Left renal pelvis (tissue), 4 donors: ENCODE data around the gene NRBP1. TPM values are rescaled to one million over a fixed set of nuclear protein-coding genes. Genes with fewer than 3 reads are reported as not detected.
A peak's percentile ranks its signal among the peaks of the same experiment; 100 is the strongest.
"Not testable (repeated sequence)": the region's sequence is repeated elsewhere in the genome, so short reads cannot be mapped to it uniquely, and the experiment has no call there.

ENCODE experiments used
- DNase-seq, 4 donors: peaks; one replicate each; pipeline ENCODE4 v3.0.0-alpha.2; 2013; ENCODE audit warnings: low read depth in 4 of 4, low spot score in 3 of 4
- polyA plus RNA-seq, 4 donors: library from polyadenylated mRNA; unstranded; fragments of 120-200 nt; gene quantifications; one replicate each; pipeline ENCODE4 v1.2.1, GENCODE V29; 2013; ENCODE audit not compliant: insufficient read length in 4 of 4

NRBP1 gene
- polyA plus RNA-seq, 4 donors: 123 to 164 (median 134) TPM

DNA sequence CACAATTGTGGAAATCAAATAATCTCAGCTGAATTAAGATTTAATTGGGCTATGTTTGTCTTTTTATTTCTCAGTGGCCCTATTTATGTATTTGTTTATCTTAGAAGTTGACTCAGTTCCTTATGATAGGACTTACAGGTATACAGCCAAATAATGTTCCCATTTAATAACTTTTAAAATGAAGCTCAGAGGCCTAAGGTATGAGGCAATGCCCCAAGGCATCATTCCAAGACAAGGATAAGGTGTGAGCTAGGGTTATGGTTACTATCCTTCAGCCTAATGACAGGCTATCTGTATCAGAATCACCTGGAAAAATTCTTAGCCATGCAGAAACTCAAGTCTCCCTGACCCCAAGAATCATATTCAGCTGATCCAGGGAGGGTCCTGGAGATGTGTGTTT, 7.4 kb upstream of the NRBP1 start:
- DNase-seq: no peak

DNA sequence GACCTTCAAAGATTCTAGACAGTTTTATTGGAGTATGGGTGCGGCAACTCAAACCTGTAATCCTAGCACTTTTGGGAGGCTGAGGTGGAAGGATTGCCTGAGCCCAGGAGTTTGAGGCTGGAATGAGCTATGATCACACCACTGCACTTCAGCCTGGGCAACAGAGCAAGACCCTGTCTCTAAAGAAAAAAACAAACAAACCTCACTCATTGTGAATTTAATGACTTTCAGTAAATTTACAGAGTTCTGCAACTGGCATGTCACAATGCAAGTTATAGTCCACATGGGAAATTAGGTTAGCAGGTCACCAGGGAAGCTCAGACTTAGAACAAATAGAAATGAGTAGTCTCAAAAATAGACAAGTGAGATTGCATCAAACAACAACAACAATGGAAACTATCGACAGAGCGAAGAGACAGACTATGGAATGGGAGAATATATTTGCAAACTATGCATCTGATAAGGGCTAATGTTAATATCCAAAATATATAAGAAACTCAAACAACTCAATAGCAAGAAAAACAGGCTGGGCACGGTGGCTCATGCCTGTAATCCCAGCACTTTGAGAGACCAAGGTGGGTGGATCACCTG, 6.7 kb upstream of the NRBP1 start:
- DNase-seq: no peak

DNA sequence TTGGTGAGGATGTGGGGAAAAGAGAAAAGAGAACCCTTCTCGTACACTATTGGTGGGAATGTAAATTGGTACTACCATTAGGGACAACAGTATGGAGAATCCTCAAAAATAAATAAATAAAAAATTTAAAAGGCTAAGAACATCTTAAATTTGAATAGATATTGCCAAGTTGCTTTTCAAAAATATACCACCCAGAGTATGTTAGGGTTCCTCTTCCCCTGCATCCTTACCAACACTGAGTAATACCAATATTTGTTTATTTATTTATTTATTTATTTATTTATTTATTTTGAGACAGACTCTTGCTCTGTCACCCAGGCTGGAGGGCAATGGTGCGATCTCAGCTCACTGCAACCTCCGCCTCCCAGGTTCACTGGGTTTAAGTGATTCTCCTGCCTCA, 5.5 kb upstream of the NRBP1 start:
- DNase-seq: no peak

DNA sequence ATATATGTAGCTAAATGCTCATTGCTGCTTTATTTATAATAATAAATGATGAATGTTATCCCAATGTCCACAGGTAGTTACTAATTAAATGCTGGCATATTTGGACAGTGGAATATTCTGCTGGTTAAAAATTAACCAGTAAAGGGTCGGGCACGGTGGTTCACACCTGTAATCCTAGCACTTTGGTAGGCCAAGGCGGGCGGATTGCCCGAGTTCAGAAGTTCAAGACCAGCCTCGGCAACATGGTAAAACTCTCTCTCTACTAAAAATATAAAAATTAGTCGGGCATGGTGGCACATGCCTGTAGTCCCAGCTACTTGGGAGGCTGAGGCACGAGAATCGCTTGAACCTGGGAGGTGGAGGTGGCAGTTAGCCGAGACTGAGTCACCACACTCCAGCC, 3.4 kb upstream of the NRBP1 start:
- DNase-seq: not testable (repeated sequence)

DNA sequence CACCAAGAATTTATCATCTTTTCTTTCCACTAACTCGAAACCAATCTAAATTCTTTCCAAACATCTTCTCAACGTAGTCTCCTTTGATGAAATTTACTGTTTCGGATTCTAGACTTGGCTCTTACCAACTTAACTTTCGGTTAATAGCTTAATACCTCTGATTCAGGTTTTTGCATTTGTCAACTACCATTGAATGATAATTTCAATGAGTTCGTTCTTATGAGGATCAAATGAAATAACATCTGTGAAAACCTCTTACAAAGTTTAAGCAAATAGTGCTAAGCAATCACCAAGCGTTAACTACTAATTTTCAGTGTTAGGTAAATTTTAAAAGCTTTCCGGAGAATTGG, 593 bp upstream of the NRBP1 start:
- DNase-seq: no peak

DNA sequence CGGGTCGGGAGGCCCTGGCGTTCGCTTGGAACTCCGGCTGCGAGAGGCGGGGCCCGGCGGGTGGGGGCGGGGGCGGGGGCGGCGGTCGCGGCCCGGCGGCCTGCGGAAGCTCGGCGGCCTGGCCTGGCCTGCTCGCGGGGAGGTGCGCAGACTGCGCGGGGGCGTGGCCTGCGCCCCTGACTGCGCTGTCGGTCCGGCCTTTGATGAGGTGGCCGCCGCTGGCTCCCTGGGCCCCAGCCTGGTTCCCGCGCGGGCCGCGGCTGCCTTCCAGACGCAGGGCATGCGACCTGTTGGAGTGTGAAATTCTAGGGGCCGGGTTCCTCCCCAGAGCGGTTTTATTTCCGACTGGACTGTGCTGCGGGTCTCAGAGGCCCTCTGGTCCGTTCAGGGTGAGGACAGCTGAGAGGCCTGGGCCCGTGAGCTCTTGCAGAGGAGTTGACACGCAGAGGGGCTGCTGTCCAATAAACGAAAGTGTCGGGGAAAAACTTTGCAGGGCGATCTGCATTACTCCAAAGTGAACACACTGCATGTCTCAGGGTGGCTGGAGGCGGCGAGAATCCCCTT, 629 bp downstream of the NRBP1 start:
- peak in 2 of 4 donors; percentile 57 to 69 for DNase-seq

DNA sequence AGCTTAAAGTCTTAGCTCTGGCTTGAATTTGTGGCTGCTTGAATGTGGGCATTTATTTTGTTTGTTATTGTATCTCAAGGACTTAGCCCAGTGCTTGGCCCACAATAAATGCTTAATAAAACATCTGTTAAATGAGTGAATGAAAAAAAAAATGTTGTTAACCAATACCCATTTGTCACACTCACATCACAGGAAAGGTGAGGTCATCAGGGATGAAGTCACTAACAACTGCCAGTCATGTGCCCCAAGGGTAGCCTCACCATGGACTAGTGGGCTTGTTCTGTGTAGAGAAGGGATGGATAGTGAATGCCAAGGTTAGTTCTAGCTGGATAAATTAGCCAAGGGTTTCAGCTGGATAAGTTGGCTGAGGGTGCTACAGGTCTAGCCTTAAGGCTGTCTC, 3.0 kb downstream of the NRBP1 start:
- no peak for DNase-seq

DNA sequence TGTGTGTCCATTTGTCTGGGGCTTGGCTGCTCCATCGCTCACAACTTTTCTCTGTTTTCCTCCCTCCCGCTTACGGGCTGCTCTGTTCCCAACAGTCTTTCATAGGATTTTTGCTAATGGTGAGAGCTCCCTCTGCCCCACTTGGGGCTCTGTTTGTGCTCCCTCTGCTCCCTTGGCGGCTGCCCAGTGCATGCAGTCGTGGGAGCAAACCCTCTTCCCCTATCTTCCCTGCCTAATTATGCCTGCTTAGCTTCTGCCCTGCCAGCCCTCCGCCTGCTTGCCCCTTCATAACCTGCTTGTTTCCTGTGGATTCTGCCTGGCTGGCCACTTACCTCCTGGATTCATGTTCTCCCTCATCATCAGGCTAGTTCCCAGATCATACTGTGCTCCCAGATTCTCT, 7.2 kb downstream of the NRBP1 start:
- DNase-seq: no peak

DNA sequence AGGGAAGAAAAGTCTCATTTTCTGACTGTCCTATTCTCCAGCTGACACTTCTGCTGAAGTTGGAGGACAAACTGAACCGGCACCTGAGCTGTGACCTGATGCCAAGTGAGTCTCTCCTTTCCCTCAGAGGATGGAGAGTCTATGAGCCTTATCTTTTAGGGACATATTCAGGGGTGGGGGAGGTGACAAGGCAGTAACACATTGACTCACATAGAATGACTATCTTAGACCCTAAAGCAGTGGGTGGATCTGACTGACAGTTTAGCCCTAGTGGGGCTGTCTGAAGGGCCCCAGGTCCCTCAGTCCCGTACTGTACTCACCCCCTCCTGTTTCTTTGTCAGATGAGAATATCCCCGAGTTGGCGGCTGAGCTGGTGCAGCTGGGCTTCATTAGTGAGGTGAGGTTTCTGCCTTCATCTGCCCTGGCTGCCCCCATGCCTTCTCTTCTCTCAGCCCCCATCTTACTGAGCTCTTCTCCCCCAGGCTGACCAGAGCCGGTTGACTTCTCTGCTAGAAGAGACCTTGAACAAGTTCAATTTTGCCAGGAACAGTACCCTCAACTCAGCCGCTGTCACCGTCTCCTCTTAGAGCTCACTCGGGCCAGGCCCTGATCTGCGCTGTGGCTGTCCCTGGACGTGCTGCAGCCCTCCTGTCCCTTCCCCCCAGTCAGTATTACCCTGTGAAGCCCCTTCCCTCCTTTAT, 12.9 kb downstream of the NRBP1 start:
- no peak for DNase-seq

DNA sequence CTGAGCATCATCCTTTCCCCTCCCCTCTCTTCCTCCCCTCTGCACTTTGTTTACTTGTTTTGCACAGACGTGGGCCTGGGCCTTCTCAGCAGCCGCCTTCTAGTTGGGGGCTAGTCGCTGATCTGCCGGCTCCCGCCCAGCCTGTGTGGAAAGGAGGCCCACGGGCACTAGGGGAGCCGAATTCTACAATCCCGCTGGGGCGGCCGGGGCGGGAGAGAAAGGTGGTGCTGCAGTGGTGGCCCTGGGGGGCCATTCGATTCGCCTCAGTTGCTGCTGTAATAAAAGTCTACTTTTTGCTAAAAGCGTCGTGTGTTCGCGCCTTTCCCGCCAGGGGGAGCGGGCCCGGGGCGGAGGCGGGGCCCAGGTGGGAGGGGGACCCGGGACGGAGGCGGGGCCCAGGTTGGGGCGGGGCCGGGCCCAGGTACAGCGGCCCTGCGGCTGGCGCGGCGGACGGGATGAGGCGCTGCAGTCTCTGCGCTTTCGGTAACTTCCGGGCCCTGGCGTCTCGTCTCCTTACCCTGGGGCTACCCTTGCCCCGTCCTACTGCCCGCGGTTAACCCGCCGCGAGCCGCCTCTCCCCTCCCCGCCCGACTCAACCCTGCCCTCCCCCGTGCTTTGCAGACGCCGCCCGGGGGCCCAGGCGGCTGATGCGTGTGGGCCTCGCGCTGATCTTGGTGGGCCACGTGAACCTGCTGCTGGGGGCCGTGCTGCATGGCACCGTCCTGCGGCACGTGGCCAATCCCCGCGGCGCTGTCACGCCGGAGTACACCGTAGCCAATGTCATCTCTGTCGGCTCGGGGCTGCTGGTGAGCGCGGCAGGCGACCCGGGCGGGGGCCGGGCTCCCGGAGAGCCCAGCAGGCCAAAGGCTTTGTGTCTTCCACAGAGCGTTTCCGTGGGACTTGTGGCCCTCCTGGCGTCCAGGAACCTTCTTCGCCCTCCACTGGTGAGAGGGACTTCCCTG, 13.8 kb downstream of the NRBP1 start, which contains the start of gene KRTCAP3:
Gene KRTCAP3 (plus strand): TSS at position 424 of the 962 bp plus-strand sequence. CDS start 32 bp downstream, at position 456.
- no peak for DNase-seq

DNA sequence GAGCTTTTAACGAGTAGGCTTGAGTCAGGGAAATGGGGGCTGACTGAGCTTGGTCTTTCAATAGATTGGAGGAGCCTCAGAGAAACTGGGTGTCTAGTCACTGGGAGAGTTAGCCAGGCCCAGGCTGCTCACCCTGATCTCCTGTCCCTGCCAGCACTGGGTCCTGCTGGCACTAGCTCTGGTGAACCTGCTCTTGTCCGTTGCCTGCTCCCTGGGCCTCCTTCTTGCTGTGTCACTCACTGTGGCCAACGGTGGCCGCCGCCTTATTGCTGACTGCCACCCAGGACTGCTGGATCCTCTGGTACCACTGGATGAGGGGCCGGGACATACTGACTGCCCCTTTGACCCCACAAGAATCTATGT, 14.5 kb downstream of the NRBP1 start:
- DNase-seq: no peak

DNA sequence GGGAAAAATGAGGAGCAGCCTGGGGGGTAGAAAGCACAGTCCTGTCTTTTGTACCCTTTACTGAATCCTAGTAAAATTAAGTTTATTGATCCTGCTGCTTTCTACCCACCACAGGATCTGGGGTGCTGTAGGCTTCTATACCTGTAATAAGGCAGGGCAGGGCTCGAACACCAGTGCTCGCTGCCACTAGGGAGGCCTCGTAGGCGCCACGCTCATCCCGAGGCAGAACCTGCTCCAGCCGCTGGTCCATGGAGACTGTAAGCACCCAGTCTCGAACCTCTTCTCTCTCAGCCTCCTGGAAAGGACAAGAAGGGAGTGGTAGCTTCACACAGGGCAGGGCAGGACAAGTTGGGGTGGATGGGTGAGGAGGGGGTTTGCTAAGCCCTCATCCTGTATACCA, 16.7 kb downstream of the NRBP1 start:
- DNase-seq: no peak

DNA sequence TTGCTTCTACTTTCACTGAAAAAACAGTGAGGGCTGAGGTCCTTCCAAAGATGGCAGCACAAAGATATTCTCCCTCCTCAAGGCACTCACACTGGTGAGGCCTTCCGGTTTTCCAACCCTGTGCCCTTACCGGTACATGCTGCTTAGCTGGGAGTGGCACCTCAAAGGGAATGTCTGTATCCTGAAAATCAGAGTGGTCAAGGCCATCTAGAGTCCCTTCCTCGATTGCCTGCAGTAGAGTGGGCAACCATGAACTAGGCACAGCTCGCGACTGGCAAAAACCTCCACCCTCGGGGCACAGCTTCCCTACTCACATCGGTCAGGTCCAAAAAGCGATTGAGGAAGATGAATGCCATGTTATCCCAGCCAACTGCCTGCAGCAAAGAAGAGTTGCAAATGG, 17.2 kb downstream of the NRBP1 start:
- no peak for DNase-seq

DNA sequence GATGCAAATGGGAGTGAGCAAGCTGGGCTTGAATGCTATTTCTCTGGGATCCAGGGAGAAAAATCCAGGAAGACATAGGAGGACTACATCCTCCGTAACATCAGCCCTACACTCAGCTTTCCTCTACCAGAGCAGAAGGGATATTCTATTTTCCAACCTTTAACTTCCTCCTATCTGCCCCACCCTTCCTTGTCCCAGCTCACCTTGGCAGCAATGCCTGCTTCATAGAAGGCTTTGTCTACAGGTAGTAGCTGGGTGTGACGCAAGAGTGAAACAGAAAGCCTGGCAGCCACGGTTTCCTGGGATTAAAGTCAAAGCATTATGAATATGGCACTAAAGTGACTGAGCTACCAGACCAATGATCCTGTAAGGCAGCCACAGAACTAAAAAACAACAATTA, 17.6 kb downstream of the NRBP1 start:
- no peak for DNase-seq

DNA sequence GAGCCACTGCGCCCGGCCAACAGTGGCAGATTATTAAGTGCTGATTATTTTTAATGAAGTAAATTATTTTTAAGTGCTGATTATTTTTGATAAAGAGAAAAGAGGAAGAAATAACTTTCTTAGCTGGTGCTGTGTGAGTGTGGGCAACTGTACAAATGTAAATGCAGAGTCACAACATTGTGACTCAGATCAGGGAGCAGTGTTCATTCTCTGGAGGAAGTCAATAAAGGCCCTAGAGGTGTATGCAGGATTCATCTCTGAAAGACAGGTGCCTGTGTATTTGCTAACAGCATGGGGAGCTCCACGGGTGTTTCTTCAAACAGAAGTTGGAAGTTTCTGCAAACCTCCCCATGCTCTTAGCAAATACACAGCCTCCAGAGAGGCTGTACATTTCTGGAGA, 19.9 kb downstream of the NRBP1 start:
- DNase-seq: no peak

DNA sequence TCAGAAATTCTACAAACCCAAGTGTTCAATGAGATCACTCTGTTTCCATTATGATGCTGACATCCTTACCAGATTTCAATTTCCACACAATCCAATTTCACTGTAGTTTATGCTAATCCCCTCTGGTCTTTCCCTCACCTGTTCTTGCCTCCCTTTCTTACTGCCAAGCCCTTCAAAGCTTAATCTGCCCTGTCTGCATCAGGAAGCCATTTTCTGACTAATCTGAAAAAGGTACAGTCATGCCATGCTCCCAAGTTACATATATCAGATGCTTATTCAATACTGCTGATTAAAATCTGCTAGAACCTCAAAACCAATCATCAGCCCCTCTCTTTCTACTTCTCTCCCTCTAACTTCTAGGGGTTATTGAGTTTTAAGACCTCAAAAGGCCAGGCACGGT, 22.7 kb downstream of the NRBP1 start:
- no peak for DNase-seq

DNA sequence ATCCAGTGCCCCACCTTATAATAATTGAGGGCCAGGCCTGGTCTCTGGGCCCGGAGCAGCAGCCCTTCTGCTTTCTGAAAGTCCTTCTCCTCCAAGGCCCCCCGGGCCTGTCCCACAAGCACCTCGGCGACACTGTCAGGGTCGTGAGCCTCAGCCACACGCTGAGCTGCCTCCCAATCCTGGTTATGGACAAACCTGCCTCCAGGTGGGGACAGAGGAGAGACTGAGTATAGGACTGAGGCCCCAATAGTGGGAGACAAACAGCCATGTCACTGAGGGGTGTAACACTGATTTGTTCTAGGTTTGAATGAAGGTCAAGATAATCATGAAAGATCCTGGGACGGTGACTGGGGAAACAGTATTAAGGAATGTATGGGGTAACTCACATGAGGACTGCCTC, 25.5 kb downstream of the NRBP1 start:
- DNase-seq: no peak

DNA sequence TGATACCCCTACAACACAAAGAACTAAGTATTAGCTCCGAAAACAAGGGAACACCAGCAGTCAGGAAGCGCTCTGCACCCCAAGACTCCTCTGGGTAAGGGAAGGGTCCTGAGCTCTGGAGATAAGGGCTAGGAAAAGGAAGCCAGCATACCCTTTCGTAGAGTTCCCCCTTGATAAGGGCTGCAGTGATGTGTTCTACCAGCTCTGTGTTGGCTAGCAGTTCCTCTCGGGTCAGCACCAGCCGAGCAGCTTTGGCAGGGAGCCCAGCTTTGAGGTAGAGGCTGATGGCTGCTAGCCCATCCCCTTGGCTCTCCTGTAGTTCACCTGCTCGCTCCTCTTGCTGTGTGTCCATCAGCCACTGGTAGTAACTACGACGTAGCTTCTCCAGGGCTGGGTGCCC, 32.7 kb downstream of the NRBP1 start:
- DNase-seq: no peak

DNA sequence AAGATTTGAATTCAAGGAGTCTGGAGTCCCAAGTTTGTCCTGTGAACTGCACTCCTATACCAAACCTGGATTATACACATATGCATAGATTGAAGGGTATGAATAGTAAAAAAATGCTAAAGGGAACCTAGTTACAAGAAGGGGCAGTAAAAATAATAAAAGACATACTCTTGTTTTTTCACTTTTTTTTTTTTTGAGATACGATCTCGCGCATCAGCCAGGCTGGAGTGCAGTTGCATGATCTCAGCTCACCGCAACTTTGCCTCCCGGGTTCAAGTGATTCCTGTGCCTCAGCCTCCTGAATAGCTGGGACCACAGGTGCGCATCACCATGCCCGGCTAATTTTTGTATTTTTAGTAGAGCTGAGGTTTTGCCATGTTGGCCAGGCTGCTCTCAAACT, 36.0 kb downstream of the NRBP1 start:
- no peak for DNase-seq

DNA sequence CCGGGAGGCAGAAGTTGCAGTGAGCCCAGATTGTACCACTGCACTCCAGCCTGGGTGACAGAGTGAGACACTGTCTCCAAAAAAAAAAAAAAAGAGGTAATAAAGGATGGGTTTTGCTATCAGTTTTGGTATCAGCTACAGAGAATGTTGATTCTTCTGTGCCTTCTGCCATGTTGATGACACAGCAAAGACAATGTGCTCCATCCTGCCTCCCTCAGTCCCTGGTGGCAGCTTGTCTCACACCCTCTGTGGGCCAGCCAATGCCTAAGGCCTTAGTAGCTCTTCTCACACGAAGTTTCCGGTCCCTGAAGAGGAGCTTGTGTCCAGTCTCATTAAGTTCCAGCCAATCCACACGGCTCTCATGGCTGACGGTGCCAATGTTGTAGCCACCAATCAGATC, 43.5 kb downstream of the NRBP1 start:
- DNase-seq: no peak

DNA sequence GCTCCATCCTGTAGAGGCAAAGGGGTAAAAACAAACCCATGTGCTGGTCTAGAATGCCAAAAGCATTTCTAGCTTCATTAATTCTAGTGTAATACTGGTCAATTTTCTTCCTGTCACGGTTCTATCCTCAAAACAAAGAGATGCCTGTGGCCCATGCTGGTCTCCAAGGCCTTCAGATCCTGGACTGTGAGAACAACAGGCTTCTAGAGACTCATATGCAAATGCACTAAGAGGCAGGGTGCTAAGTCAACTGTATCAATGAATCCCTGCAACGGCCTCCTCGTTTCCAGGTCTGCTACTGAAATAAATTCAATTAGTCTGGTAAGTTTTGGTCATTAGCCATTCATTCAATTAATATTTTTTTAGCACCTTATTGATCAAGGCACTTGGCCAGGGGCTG, 57.1 kb downstream of the NRBP1 start:
- no peak for DNase-seq
